ENCODE results near the gene NPY4R.
"Not testable (repeated sequence)": the region's sequence is repeated elsewhere in the genome, so short reads cannot be mapped to it uniquely, and the experiment has no call there.

Gene NPY4R

GRCh38 chr10:46455992-46456391 lies 9.8 kb downstream of the NPY4R start:
- H2AFZ ChIP-seq (ENCODE audit: low read length); H3K9me3 ChIP-seq (replicated peaks; ENCODE audit: insufficient read depth, low read length); H3K79me2 ChIP-seq (ENCODE audit: low read length); H3K9ac ChIP-seq (ENCODE audit: low read length); H3K27me3 ChIP-seq (replicated peaks; ENCODE audit: insufficient read depth, low read length); H3K4me1 ChIP-seq (ENCODE audit: low read length); H3F3A ChIP-seq (ENCODE audit: insufficient read depth, low read length); H3K36me3 ChIP-seq (replicated peaks; ENCODE audit: insufficient read depth, low read length); H3K27ac ChIP-seq (ENCODE audit: low read length); H3K4me3 ChIP-seq (ENCODE audit: low read length); DNase-seq; H4K20me1 ChIP-seq (ENCODE audit: insufficient read depth, low read length); H3K9me2 ChIP-seq (replicated peaks; ENCODE audit: insufficient read depth, low read length); H3K4me2 ChIP-seq (ENCODE audit: low read depth, low read length): not testable (repeated sequence)

- H3K9ac ChIP-seq (ENCODE audit: low read length); H3F3A ChIP-seq (ENCODE audit: insufficient read depth, low read length); H3K4me2 ChIP-seq (ENCODE audit: low read depth, low read length); DNase-seq; H3K27me3 ChIP-seq (replicated peaks; ENCODE audit: insufficient read depth, low read length); H3K27ac ChIP-seq (ENCODE audit: low read length); H3K9me3 ChIP-seq (replicated peaks; ENCODE audit: insufficient read depth, low read length); H3K4me3 ChIP-seq (ENCODE audit: low read length); H2AFZ ChIP-seq (ENCODE audit: low read length); H3K4me1 ChIP-seq (ENCODE audit: low read length); H3K79me2 ChIP-seq (ENCODE audit: low read length); H3K9me2 ChIP-seq (replicated peaks; ENCODE audit: insufficient read depth, low read length); H3K36me3 ChIP-seq (replicated peaks; ENCODE audit: insufficient read depth, low read length); H4K20me1 ChIP-seq (ENCODE audit: insufficient read depth, low read length): not testable (repeated sequence)
Measured at GRCh38 chr10:46451365-46451764, 14.4 kb downstream of the NPY4R start.

- H3F3A ChIP-seq (ENCODE audit: insufficient read depth, low read length); H3K9ac ChIP-seq (ENCODE audit: low read length); H3K27ac ChIP-seq (ENCODE audit: low read length); H3K4me2 ChIP-seq (ENCODE audit: low read depth, low read length); H3K9me3 ChIP-seq (replicated peaks; ENCODE audit: insufficient read depth, low read length); H4K20me1 ChIP-seq (ENCODE audit: insufficient read depth, low read length); H3K9me2 ChIP-seq (replicated peaks; ENCODE audit: insufficient read depth, low read length); H3K79me2 ChIP-seq (ENCODE audit: low read length); DNase-seq; H3K27me3 ChIP-seq (replicated peaks; ENCODE audit: insufficient read depth, low read length); H3K36me3 ChIP-seq (replicated peaks; ENCODE audit: insufficient read depth, low read length); H3K4me1 ChIP-seq (ENCODE audit: low read length); H2AFZ ChIP-seq (ENCODE audit: low read length); H3K4me3 ChIP-seq (ENCODE audit: low read length): not testable (repeated sequence)
Measured at GRCh38 chr10:46450829-46451228, 14.9 kb downstream of the NPY4R start.

- H3K9me3 ChIP-seq (replicated peaks; ENCODE audit: insufficient read depth, low read length); H3K9ac ChIP-seq (ENCODE audit: low read length); H3K27me3 ChIP-seq (replicated peaks; ENCODE audit: insufficient read depth, low read length); H3K27ac ChIP-seq (ENCODE audit: low read length); H3K79me2 ChIP-seq (ENCODE audit: low read length); H3K9me2 ChIP-seq (replicated peaks; ENCODE audit: insufficient read depth, low read length); H3K4me3 ChIP-seq (ENCODE audit: low read length); H3K4me2 ChIP-seq (ENCODE audit: low read depth, low read length); H3K4me1 ChIP-seq (ENCODE audit: low read length); H4K20me1 ChIP-seq (ENCODE audit: insufficient read depth, low read length); H2AFZ ChIP-seq (ENCODE audit: low read length); H3K36me3 ChIP-seq (replicated peaks; ENCODE audit: insufficient read depth, low read length); H3F3A ChIP-seq (ENCODE audit: insufficient read depth, low read length); DNase-seq: not testable (repeated sequence)
Measured at GRCh38 chr10:46447439-46447838, 18.3 kb downstream of the NPY4R start.

- not testable (repeated sequence) for H3F3A ChIP-seq (ENCODE audit: insufficient read depth, low read length); H3K9me3 ChIP-seq (replicated peaks; ENCODE audit: insufficient read depth, low read length); H3K4me1 ChIP-seq (ENCODE audit: low read length); H3K36me3 ChIP-seq (replicated peaks; ENCODE audit: insufficient read depth, low read length); H4K20me1 ChIP-seq (ENCODE audit: insufficient read depth, low read length); H3K9me2 ChIP-seq (replicated peaks; ENCODE audit: insufficient read depth, low read length); H3K79me2 ChIP-seq (ENCODE audit: low read length); H2AFZ ChIP-seq (ENCODE audit: low read length); H3K4me2 ChIP-seq (ENCODE audit: low read depth, low read length); H3K4me3 ChIP-seq (ENCODE audit: low read length); H3K9ac ChIP-seq (ENCODE audit: low read length); H3K27ac ChIP-seq (ENCODE audit: low read length); H3K27me3 ChIP-seq (replicated peaks; ENCODE audit: insufficient read depth, low read length)
- peak; percentile 7 for DNase-seq
Measured at GRCh38 chr10:46445389-46446122, 20.2 kb downstream of the NPY4R start.

GRCh38 chr10:46443422-46443821 lies 22.3 kb downstream of the NPY4R start:
- H3F3A ChIP-seq (ENCODE audit: insufficient read depth, low read length); H3K36me3 ChIP-seq (replicated peaks; ENCODE audit: insufficient read depth, low read length); H4K20me1 ChIP-seq (ENCODE audit: insufficient read depth, low read length); H3K9ac ChIP-seq (ENCODE audit: low read length); H3K4me2 ChIP-seq (ENCODE audit: low read depth, low read length); H3K27ac ChIP-seq (ENCODE audit: low read length); H3K9me2 ChIP-seq (replicated peaks; ENCODE audit: insufficient read depth, low read length); H3K79me2 ChIP-seq (ENCODE audit: low read length); H3K4me1 ChIP-seq (ENCODE audit: low read length); H2AFZ ChIP-seq (ENCODE audit: low read length); H3K27me3 ChIP-seq (replicated peaks; ENCODE audit: insufficient read depth, low read length); H3K4me3 ChIP-seq (ENCODE audit: low read length); DNase-seq; H3K9me3 ChIP-seq (replicated peaks; ENCODE audit: insufficient read depth, low read length): not testable (repeated sequence)

GRCh38 chr10:46442706-46443275 lies 23.0 kb downstream of the NPY4R start:
- H3K4me2 ChIP-seq (ENCODE audit: low read depth, low read length); H2AFZ ChIP-seq (ENCODE audit: low read length); H3K9me2 ChIP-seq (replicated peaks; ENCODE audit: insufficient read depth, low read length); H3K27ac ChIP-seq (ENCODE audit: low read length); H3K9me3 ChIP-seq (replicated peaks; ENCODE audit: insufficient read depth, low read length); H3K27me3 ChIP-seq (replicated peaks; ENCODE audit: insufficient read depth, low read length); H3K4me1 ChIP-seq (ENCODE audit: low read length); H3K9ac ChIP-seq (ENCODE audit: low read length); H3K79me2 ChIP-seq (ENCODE audit: low read length); H3K4me3 ChIP-seq (ENCODE audit: low read length); H4K20me1 ChIP-seq (ENCODE audit: insufficient read depth, low read length); DNase-seq; H3K36me3 ChIP-seq (replicated peaks; ENCODE audit: insufficient read depth, low read length); H3F3A ChIP-seq (ENCODE audit: insufficient read depth, low read length): not testable (repeated sequence)

- not testable (repeated sequence) for H3K4me2 ChIP-seq (ENCODE audit: low read depth, low read length); H4K20me1 ChIP-seq (ENCODE audit: insufficient read depth, low read length); H3K27me3 ChIP-seq (replicated peaks; ENCODE audit: insufficient read depth, low read length); H3K27ac ChIP-seq (ENCODE audit: low read length); H2AFZ ChIP-seq (ENCODE audit: low read length); H3K4me3 ChIP-seq (ENCODE audit: low read length); H3K9ac ChIP-seq (ENCODE audit: low read length); H3F3A ChIP-seq (ENCODE audit: insufficient read depth, low read length); H3K9me2 ChIP-seq (replicated peaks; ENCODE audit: insufficient read depth, low read length); DNase-seq; H3K9me3 ChIP-seq (replicated peaks; ENCODE audit: insufficient read depth, low read length); H3K36me3 ChIP-seq (replicated peaks; ENCODE audit: insufficient read depth, low read length); H3K4me1 ChIP-seq (ENCODE audit: low read length); H3K79me2 ChIP-seq (ENCODE audit: low read length)
Measured at GRCh38 chr10:46441837-46442278, 23.9 kb downstream of the NPY4R start.
